NCI-H2029 (cell line): ENCODE results near the gene GRK3.

Experiments
- DNase-seq: peaks from one replicate; lab custom pipeline; 2025; lab: John Stamatoyannopoulos, UW

Gene GRK3

DNA sequence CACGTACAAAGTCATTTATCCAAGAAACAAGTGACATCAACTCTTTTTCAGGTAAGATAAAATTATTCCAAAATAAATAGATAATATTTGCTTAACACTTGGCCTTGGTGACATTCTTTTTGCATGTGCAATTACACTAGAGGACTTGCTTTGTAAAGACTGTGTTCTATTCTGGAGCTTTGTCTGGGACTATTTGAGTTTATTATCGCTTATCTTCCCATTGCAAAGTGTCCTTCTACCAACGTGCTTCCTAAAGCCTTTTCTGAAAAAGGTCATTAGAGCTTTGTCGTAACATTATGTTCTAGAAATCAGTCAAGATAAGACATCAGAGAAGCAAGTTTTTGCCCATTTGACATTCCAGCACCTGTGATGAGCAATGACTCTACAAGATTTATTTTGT lies 99.2 kb downstream of the GRK3 start:
- DNase-seq, result peak; percentile 19

DNA sequence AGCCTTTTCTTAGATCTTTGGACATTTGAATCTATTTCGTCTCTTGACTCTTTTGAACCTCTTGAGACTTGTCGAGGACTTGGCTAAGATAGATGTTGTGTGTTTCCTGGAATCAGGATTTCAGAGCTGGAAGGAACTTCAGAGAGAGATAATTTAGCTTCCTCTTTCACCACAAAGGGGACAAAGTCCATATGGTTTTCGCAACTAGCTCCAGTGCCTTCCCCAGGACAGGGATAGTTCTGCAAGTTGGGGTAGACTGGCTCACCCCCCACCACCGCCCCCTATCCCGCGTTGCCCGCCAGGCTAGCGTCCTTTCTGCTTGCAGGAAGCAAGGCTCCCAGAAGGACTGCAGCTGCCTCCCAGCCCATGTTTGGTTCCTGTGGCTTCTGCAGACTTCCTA lies 101.8 kb downstream of the GRK3 start:
- DNase-seq, result no peak

DNA sequence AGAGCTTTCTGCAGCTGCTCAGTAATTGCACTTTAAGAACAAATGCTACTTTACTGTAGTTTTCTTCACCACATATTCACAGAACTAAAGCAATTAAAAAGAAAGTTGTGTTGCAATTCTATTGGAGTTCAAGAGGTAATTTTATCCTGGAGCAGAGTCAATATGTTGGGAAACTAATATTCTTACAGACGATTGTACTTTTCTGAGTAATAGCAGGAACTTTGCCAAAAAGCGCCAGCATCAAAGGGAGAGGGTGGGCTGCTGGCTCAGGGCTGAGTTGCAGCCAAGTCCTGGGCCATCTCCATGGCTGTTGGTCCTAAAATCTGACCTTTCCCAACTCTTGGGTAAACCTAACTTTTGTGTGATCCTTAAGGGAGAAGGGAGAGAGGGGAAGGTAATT lies 104.0 kb downstream of the GRK3 start:
- no peak for DNase-seq

DNA sequence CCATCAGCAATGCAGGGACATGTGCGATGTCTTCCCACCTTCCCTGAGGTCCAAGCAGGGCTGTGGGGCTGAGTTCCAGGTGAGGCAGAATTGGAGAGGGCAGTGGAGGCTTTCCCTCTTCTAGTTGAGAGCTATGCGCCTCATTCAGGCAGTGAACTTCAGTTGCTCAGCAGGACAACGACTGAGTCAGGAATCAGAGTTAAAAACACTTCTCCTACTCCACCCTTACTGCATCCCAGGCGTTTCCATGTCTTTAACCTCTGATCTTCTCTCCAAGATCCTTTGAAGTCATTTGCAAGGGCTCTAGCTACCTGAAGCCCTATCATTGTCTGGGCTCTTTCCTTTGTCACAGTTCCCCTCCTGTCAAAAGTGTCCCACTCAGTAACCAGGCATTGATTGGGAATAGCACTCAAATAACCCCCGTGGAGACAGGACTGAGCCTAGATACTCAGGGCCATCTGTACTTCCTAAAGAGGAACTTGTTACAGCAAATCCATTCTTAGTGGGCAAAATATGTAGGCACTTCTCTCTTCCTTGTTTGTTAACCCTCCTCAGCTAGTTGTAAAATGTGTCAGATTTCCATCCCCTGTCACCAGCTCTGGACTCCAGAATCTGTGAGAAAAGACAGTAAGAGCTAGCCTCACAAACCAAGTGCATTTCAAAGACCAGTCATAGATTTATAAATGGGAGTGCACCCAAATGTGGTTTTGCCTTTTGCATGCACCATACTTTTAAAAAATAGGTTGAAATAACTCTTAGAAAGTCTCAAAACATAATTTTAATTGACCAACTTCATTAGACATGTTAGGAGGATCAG lies 105.0 kb downstream of the GRK3 start:
- DNase-seq, result no peak

DNA sequence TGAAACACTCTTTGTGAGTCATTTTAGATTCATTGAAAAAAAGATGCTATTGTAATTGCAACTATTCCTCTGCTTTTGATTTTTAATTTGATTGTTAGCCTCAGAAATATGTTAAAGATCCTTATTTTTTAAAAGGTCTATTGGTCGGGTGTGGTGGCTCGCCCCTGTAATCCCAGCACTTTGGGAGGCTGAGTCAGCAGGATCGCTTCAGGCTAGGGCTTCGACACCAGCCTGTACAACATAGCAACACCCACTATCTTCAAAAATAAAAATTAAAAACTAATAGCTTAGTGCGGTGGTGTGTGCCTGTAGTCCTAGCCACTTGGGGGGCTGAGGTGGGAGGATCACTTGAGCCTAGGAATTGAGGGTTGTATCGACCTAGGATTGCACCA lies 105.6 kb downstream of the GRK3 start:
- no peak for DNase-seq

DNA sequence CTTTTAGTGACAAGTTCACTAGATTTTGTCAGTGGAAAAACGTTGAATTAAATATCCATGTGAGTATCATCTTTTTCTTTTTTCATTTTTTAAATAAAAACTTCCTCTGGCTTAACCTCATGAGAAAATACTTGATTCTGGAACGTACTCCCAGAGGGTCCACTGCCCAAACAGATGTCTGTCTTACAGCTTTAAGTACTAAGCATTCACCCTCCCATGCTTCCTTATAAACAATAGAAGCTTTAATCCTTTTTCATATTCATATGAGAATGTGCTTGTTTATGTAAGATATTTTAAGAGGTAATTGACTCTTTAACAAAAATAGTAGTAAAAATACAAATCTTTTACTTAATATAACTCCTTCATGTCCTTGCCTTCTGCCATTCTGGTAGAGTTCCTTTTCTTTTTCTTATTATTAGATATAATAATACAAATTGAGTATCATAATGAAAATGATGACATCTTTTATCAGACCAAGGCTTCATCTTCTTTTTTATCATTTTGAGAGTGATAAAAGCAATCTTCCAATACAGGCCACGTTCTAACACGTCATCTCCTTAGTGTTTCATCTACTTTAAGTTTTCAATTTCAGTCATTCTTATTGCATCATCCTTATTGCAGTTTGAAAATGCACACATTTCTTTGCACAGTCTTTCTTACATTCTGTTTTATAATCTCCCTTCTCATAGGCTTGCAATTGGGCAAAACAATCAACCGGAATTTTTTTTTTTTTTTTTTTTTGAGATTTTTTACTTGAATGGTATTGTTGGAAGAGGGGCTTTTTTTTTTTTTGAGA lies 108.0 kb downstream of the GRK3 start:
- no peak for DNase-seq

DNA sequence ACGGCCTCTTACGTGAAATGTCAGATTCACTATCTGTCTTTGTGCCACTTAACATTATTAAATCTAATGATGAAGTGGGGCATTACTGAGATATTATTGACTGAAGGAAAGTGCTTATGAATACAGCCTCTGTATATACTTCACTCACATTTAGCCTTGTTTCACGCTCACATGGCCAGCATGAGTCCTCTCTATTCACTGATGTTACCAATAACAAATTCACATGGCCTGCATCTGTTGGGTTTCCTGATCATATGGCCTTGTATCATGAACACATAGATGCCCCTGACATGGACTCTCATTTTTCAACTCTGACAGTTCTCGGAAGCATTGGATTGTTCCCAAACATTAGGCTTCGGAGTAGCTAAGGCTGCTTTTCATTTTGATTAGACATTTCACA lies 109.2 kb downstream of the GRK3 start:
- DNase-seq, result no peak

DNA sequence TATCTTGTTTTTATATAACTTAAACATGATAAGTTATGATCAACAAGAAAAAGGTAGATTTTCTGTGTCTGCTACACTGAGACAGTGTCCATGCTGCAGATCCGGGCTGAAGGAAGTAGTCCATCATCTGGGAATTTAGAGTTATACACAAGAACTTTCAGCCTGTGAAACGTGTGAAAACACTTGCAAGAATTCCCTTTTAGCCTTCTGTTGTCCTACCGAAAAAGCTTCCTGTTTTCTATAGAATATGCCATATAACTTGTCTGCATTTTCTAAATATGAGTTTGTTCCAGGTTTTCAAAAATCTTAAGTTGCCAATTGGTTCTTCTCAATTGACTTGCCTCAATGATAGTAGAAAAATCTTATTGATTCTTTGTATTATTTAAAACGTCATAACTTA lies 113.2 kb downstream of the GRK3 start:
- no peak for DNase-seq

DNA sequence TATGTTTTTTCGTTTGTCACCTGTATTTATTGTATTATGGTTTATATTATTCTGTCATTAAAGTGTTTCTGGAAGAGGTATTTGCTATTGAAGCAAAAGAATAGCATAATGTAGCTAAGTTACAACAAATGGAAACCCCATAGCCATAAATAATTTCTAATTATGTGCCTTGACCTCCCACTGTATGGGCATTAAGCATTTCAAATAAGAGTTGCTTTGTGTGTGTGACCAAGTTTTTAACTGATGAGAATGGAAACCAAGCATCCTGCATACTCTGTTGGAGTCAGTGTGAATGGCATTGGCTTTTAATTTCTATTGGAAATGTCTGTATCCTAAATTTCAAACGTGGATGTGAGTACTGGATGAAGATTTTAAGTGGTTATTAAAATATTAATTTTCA lies 115.6 kb downstream of the GRK3 start:
- no peak for DNase-seq

DNA sequence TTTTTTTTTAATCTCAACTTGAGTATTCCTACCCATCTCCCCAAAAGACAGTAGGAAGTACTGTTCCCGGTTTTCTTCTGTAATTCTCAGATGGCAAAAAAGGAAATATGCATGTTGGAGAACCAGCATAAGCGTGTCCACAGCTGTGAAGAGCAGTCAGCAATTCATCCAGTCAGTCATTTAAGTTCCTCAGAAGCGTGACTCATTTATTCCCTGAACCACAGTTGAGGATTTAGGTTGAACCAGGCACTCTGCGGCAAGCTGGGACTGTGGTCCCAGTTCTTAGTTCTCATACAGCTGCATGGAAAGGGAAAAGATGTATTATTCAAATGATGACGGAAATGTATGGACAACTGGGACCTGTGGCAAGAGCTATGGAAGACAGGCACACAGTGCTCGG lies 116.5 kb downstream of the GRK3 start:
- DNase-seq, result no peak

DNA sequence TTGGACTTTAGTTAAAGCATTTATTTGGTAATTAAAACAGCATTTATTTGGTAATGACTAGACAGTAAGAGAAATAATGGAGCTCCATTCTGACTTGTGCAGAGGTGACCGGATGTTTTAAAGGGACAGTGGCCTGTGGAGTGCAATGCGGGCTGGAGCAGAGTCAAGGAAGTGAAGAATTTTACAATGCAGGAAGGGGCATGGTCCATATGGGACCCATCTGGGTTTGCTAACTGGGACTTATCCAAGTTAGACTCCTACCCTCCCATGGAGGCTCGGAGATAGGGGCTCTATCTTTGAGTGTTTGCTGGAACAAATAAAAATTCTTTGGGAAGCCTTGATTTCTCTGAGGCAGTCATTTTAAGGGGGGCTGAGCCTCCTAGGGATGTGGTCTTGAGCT lies 117.6 kb downstream of the GRK3 start:
- no peak for DNase-seq

DNA sequence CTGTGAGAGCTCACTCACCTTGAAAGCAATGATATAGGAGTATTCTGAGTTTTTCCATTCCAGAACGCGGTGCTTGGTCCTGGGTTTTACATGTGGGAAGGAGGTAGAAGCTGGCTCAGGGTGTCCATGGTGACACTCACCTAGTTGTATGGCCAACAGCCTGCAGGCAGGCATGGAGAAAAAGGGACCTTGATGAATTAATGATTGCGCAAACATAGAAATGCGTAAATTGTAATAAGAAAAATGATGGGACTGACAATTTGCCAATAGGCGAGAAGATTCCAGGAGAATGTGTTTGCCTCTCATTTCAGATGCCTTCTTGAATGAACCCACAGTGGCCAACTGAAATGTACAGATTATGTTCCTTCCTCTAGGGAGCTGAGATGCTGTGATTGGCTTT lies 124.2 kb downstream of the GRK3 start:
- DNase-seq, result no peak

DNA sequence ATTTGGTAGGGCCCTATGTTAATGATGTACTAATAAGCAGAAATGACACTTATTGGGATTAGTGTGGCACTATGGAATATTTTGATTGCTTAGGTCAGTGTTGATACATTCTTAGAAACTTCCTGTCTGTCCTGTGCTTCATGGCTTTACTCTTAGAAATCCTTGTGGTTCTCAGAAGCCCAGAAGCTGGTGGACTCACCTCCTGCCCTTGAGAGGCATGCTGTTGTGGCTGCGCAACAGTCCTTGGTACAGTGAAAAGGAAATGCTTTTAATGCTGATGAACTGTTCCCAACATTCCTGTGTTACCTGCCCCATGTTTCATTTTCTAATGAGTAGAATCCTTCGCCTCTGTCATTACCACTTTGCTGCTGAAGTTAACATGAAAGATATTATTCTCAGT lies 125.2 kb downstream of the GRK3 start:
- no peak for DNase-seq

DNA sequence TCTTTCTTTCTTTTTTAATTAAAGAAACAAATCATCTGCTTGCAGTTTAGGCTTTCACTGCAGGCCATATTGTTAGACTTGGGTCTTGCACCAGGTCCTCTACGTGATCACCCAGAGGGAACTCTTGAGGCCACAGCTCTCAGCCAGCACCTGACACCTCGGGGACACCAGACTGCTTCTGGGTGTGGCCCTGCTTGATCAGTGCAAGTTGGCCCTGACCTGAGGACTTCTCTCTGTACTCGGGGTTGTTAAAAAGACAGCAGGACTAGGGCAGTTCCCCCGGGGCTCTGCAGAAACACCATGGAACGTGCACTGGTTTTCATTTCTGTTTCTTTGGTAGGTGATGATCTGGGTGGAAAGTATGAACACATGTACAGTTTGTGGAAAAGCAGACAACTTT lies 126.3 kb downstream of the GRK3 start:
- DNase-seq, result no peak

DNA sequence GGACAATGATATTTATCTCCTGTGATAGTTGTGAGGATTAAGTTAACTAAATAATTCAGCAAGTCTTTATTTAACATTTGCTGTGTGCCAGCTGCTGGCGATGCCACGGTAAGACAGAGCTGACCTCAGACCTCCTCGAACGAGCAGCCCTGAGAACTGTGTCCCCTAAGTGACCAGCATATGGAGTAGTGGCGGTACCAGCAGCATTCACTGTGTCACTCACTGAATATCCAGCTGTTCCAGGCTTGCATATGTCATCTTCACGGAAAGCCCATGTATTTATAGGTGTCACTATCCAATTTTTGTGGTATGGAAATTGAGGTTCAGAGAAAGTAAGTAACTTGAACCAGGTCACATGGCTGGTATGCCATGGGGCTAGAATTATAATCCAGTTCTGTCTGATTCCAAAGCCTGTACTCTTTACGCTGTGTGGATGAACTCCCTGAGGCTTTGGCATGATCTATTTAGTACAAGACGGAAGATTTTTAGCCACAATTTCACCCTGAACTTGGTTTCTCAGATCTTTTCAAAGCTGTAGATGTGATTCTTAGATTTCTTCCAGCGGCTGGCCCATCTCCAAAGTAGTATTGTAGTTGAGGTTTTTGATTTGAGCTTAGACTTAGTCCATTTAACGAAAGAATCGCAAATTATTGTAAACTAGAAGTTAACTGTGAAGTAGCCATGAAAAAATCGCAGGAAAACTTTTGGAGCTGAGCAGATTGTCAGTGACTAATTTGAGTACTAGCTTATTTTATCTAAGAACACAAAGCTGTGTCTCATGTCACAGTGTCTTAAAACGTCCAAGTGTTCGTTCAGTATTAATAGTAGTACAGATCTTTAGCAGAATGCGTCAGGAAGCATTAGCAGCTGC lies 128.2 kb downstream of the GRK3 start:
- DNase-seq, result no peak

DNA sequence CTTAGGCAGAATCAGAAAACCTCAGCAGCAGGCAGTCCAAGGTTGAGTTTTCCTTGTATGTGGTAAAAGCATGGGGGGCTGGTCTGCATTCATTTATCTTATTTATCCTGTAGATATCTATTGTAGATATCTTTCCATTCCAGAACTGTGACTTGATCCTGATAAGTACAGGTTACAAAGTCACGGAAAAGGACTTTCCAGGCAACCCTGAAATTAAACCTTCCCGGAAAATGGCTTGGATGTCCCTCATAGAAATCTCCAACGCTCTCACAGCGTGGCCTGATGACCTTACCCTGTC lies 128.7 kb downstream of the GRK3 start:
- no peak for DNase-seq

DNA sequence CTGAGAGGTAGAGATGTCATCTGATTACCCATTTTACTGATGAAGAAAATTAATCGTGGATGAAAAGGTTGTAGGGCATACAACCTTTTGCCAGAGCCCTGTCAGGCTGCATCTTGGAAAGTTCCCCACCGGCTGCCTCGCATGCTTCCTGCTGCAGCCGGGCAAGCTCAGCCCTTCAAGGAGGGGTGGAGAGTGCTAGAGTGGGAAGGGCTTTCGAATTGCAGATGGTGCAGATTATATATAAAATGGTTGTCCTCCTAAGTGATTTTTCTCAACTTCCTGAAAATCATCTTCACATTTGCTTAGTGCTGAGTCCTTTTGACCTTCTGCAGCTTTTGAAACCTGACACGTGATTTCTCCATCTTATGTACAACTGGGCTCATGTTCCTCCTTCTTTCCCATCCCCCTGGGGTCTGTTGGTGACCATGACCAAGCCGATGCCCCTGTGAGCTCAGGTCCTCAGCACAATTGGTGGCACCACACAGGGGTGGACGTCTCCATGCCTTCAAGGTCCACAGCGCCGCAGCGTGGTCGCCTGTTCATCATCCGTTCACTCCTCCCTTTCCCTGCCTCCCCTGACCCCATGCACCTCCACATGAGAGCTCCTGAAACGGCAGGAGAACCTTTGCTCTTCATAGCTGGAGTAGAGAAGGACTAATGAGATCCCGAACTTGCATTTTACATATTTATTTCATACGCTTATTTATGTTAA lies 129.9 kb downstream of the GRK3 start:
- no peak for DNase-seq

DNA sequence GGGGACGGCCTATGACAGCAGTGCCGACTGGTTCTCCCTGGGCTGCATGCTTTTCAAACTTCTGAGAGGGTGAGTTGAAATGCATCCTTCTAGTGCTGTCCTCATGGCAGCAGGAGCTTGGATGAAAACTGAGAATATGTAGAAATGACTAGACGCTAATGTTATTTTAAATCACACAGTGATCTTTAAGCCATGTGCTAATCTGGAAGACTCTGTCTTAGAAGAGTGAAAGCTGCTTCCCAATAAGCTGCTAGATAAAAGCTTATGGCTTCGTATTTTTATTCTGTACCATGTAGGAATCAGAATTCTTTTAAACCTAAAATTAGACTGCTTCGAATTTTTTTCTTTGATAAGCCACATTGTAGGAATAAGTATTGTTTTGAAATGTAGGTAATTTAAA lies 130.7 kb downstream of the GRK3 start:
- no peak for DNase-seq

DNA sequence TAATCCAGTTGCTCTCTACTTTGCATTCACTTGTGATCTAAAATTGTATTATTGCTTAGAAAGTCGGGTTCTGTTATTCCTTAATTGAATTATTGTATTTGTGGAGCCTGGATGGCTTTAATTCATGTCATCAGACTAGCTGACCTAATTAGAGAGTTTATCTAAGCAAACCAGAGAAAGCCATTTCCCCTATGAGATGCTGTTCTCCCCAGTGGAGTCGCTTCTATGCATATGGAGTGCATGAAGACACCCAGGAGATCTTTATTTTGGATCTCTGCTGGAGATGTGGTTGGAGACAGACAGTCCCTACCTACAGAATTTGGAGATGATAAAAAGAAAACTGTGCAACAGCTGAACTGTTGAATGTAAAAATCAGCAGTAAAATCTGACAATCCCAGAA lies 132.3 kb downstream of the GRK3 start:
- DNase-seq, result no peak

DNA sequence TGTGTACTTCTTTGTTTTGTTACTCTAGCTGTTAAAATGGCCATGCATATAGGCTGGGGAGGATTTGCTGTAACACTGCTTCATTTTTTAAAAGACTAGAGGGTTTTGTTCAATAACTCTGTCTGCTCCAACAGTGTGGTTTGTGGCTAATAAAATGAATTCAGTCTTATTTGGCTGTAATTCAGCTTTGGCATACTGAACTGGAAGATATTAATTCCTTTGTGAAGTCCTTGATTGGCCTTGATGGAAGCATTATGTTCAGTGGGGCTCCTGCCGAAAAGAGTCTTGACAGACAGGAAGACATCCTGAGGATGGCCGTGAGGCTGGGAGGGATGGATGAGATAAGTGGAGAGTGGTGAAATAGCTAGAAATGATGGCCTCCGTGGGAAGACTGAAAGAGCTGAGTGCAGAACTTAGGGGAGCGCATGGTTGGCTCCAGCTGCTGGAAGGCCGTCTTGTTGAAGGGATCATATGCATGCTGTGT lies 132.7 kb downstream of the GRK3 start:
- DNase-seq, result no peak

DNA sequence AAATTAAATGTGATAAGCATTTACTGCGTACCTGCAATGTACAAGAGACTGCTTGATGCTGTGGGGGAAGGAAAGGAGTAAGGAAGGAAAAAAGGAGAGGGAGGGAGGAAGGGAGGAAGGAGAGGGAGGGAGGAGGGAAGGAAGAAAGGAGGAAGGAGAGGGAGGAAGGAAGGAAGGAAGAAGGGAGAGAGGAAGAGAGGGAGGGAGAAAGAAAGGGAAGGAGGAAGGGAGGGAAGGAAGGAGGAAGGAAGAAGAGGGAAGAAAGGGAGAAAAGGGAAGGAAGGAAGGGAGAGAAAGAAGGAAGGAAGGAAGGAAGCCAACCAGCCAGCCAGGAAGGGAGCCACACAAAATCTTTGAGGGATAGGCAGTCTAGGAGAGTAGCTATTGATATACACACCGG lies 133.5 kb downstream of the GRK3 start:
- no peak for DNase-seq

DNA sequence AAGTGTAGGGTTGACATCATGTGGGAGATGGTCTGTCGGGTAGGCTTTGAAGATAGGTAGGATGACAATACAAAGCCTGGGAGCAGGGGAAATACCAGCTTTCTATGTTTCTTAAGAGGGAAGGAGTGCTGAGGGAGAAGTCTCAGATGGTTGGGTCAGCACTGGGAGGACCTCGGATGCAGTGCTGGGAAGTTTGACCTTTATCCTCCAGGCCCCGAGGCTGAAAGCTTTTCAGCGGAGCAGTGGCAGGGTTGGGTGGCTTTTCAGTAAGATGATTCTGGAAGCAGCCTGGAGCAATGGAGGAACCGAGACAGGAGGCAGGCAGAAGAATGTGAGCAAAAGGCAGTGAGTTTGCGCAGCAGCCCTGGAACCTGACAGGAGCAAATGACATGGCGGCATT lies 134.0 kb downstream of the GRK3 start:
- DNase-seq, result no peak
